ENCODE measurements around the gene NEBL.

NEBL gene

DNA sequence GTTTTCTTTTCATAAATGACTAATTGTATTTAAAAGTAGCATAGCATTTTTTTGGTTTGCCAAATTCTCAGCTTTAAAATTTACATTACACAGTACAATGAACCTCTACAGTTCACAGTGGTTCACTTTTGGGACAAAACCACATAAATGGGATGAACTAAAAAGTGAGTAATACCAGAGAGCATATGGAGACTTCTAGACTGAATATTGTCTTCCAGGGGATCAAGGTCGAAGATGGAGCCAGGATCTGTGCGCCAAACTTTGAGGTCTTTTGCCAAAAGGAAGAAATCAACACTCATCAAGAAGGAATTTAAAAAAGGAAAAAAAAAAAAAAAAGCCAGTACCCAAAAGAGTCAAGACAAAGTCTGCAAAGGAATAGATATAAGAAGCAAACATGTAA lies 87.5 kb downstream of the NEBL start (continued):
- no peak for TF ChIP-seq GLIS2 (tag by site-specific recombination; IDR thresholded peaks at IDR 0.05)
- no peak for TF ChIP-seq MEIS1 (CRISPR knock-in tag; IDR thresholded peaks at IDR 0.05; ENCODE audit: borderline replicate concordance)
- no peak for TF ChIP-seq ZNF146 (tag by site-specific recombination; IDR thresholded peaks at IDR 0.05)

DNA sequence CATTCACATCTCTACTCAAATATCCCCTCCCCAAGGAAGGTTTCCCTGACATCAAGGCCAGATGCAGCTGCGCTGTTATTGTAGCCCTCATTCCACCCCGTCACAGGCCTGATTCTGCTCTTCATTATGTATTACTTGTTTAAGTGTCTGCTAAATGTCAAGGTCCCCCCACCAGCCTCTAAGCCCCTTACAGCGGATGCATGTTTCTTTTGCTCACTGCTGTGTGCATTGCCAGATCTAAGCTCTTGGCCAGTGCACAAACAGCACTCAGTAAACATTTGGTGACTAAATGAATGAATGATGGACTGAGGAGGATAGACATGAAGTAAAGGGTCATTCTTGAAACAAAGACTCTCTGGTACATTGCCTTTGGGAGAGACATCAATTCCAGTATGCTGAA lies 90.6 kb downstream of the NEBL start:
- Histone ChIP-seq H3K27ac (ENCODE audit: extremely low read depth, low read depth, low read length) (no peak overlapping the region), H3K4me1 (ENCODE audit: control insufficient read depth, insufficient read depth, low read length) (no peaks in the 10 kb centered on the region), H3K9me3 (ENCODE audit: control insufficient read depth, insufficient read depth, low read depth, low read length) (no peaks in the 10 kb centered on the region), H3K4me3 (ENCODE audit: low read depth, low read length) (no peak overlapping the region), H3K36me3 (ENCODE audit: control insufficient read depth in 2 of 2, insufficient read depth in 1 of 2, low read length in 2 of 2) (no peaks in the 10 kb centered on the region)
- CTCF ChIA-PET = interaction anchor here (0.6 kb wide), 1 partner anchor 731 kb away, joined by 3 read pairs; no protein-coding TSS in a partner anchor
- POLR2A ChIA-PET = no interaction called here
- TF ChIP-seq, protein P1, sequence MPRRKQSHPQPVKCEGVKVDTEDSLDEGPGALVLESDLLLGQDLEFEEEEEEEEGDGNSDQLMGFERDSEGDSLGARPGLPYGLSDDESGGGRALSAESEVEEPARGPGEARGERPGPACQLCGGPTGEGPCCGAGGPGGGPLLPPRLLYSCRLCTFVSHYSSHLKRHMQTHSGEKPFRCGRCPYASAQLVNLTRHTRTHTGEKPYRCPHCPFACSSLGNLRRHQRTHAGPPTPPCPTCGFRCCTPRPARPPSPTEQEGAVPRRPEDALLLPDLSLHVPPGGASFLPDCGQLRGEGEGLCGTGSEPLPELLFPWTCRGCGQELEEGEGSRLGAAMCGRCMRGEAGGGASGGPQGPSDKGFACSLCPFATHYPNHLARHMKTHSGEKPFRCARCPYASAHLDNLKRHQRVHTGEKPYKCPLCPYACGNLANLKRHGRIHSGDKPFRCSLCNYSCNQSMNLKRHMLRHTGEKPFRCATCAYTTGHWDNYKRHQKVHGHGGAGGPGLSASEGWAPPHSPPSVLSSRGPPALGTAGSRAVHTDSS (tag by site-specific recombination; IDR thresholded peaks at IDR 0.05) = no peak
- TF ChIP-seq ZFP37 (tag by site-specific recombination; IDR thresholded peaks at IDR 0.05) (no peak), FEZF1 (tag by site-specific recombination; IDR thresholded peaks at IDR 0.05) (no peak)

DNA sequence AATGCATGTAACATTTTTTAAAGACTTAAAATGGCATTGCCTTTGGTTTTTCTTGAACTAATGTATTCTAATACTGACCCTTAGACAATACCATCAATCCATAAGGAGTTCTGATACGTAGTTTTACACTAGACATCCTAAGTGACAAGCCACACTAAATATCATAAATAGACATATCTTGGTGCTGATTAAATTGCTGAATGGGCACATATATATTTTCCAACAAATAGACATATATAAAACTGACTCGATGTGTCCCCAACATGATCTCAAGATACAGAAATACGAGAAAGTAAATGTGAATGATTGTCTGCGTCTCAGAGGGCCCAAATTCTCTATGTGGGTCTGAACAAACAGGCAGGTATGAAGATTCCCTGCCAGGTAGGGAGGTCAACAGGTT lies 99.8 kb downstream of the NEBL start:
- Histone ChIP-seq H3K27ac (ENCODE audit: extremely low read depth, low read depth, low read length) (no peak overlapping the region), H3K36me3 (ENCODE audit: control insufficient read depth in 2 of 2, insufficient read depth in 1 of 2, low read length in 2 of 2) (no peaks in the 10 kb centered on the region), H3K4me3 (ENCODE audit: low read depth, low read length) (no peak overlapping the region), H3K9me3 (ENCODE audit: control insufficient read depth, insufficient read depth, low read depth, low read length) (no peaks in the 10 kb centered on the region), H3K4me1 (ENCODE audit: control insufficient read depth, insufficient read depth, low read length) (no peaks in the 10 kb centered on the region)
- TF ChIP-seq, protein P2, sequence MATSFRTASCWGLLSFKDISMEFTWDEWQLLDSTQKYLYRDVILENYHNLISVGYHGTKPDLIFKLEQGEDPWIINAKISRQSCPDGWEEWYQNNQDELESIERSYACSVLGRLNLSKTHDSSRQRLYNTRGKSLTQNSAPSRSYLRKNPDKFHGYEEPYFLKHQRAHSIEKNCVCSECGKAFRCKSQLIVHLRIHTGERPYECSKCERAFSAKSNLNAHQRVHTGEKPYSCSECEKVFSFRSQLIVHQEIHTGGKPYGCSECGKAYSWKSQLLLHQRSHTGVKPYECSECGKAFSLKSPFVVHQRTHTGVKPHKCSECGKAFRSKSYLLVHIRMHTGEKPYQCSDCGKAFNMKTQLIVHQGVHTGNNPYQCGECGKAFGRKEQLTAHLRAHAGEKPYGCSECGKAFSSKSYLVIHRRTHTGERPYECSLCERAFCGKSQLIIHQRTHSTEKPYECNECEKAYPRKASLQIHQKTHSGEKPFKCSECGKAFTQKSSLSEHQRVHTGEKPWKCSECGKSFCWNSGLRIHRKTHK (tag by site-specific recombination; IDR thresholded peaks at IDR 0.05) = no peak
- TF ChIP-seq, protein P3, sequence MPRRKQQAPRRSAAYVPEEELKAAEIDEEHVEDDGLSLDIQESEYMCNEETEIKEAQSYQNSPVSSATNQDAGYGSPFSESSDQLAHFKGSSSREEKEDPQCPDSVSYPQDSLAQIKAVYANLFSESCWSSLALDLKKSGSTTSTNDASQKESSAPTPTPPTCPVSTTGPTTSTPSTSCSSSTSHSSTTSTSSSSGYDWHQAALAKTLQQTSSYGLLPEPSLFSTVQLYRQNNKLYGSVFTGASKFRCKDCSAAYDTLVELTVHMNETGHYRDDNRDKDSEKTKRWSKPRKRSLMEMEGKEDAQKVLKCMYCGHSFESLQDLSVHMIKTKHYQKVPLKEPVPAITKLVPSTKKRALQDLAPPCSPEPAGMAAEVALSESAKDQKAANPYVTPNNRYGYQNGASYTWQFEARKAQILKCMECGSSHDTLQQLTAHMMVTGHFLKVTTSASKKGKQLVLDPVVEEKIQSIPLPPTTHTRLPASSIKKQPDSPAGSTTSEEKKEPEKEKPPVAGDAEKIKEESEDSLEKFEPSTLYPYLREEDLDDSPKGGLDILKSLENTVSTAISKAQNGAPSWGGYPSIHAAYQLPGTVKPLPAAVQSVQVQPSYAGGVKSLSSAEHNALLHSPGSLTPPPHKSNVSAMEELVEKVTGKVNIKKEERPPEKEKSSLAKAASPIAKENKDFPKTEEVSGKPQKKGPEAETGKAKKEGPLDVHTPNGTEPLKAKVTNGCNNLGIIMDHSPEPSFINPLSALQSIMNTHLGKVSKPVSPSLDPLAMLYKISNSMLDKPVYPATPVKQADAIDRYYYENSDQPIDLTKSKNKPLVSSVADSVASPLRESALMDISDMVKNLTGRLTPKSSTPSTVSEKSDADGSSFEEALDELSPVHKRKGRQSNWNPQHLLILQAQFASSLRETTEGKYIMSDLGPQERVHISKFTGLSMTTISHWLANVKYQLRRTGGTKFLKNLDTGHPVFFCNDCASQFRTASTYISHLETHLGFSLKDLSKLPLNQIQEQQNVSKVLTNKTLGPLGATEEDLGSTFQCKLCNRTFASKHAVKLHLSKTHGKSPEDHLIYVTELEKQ (tag by site-specific recombination; IDR thresholded peaks at IDR 0.05; ENCODE audit: borderline replicate concordance) = no peak
- no peak for TF ChIP-seq ZNF146 (tag by site-specific recombination; IDR thresholded peaks at IDR 0.05)
- no peak for TF ChIP-seq ZNF585B (tag by site-specific recombination; IDR thresholded peaks at IDR 0.05)
- no peak for TF ChIP-seq MEIS1 (CRISPR knock-in tag; IDR thresholded peaks at IDR 0.05; ENCODE audit: borderline replicate concordance)
- no peak for TF ChIP-seq KLF16 (tag by site-specific recombination; IDR thresholded peaks at IDR 0.05)
- ChIA-PET CTCF (no interaction called here), POLR2A (no interaction called here)

DNA sequence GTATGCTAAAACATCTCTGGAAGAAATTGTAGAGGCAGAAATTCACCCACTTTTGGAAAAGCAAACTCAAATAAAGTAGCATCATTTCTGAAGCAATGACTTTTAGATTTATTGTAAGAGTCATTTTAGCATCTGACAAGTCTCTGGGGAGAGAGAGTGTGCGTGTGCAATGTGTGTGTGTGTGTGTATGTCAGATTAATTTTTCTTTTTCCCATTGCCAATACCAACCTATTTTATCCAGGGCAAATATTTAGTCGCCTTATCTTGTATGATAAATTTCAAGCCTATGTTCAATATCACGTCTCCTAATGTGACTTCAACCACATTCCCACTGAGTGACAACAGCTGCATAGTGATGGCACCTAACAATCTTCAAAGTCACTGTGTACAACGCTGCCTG lies 101.7 kb downstream of the NEBL start:
- Histone ChIP-seq H3K4me3 (ENCODE audit: low read depth, low read length) (no peak overlapping the region), H3K36me3 (ENCODE audit: control insufficient read depth in 2 of 2, insufficient read depth in 1 of 2, low read length in 2 of 2) (no peaks in the 10 kb centered on the region), H3K9me3 (ENCODE audit: control insufficient read depth, insufficient read depth, low read depth, low read length) (no peaks in the 10 kb centered on the region), H3K27ac (ENCODE audit: extremely low read depth, low read depth, low read length) (no peak overlapping the region), H3K4me1 (ENCODE audit: control insufficient read depth, insufficient read depth, low read length) (no peaks in the 10 kb centered on the region)
- CTCF ChIA-PET = no interaction called here
- POLR2A ChIA-PET = no interaction called here
- TF ChIP-seq, protein P3 (tag by site-specific recombination; IDR thresholded peaks at IDR 0.05; ENCODE audit: borderline replicate concordance) = no peak
- no peak for TF ChIP-seq ZNF138 (tag by site-specific recombination; IDR thresholded peaks at IDR 0.05; ENCODE audit: borderline replicate concordance)
- no peak for TF ChIP-seq SP2 (tag by site-specific recombination; IDR thresholded peaks at IDR 0.05)
- TF ChIP-seq ZNF623 (tag by site-specific recombination; IDR thresholded peaks at IDR 0.05) = no peak
- TF ChIP-seq ZSCAN30 (tag by site-specific recombination; IDR thresholded peaks at IDR 0.05) = no peak
- TF ChIP-seq ZNF658 (tag by site-specific recombination; IDR thresholded peaks at IDR 0.05) = no peak
- no peak for TF ChIP-seq ZNF426 (tag by site-specific recombination; IDR thresholded peaks at IDR 0.05)
- TF ChIP-seq, protein P4, sequence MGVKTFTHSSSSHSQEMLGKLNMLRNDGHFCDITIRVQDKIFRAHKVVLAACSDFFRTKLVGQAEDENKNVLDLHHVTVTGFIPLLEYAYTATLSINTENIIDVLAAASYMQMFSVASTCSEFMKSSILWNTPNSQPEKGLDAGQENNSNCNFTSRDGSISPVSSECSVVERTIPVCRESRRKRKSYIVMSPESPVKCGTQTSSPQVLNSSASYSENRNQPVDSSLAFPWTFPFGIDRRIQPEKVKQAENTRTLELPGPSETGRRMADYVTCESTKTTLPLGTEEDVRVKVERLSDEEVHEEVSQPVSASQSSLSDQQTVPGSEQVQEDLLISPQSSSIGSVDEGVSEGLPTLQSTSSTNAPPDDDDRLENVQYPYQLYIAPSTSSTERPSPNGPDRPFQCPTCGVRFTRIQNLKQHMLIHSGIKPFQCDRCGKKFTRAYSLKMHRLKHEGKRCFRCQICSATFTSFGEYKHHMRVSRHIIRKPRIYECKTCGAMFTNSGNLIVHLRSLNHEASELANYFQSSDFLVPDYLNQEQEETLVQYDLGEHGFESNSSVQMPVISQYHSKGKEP (tag by site-specific recombination; IDR thresholded peaks at IDR 0.05) = no peak

All from HEK293 (cell line).